NCI-H82 (cell line): ENCODE data around the gene EDEM2.
"Not testable (repeated sequence)": the region's sequence is repeated elsewhere in the genome, so short reads cannot be mapped to it uniquely, and the experiment has no call there.

Experiments used
- DNase-seq: peaks from one replicate; lab custom pipeline; 2025; lab: John Stamatoyannopoulos, UW

EDEM2 gene

GRCh38 chr20:35087791-35088190, 59.3 kb downstream of the EDEM2 start:
- no peak for DNase-seq

GRCh38 chr20:35087355-35087754, 59.8 kb downstream of the EDEM2 start:
- DNase-seq, result no peak

- no peak for DNase-seq
These were observed 61.5 kb downstream of the EDEM2 start for GRCh38 chr20:35085477-35086225.

GRCh38 chr20:35084998-35085397, 62.1 kb downstream of the EDEM2 start:
- no peak for DNase-seq

GRCh38 chr20:35080348-35080642, 66.8 kb downstream of the EDEM2 start:
- DNase-seq, result not testable (repeated sequence)

GRCh38 chr20:35079472-35080347, 67.4 kb downstream of the EDEM2 start:
- DNase-seq, result no peak

- DNase-seq, result no peak
These were observed 69.3 kb downstream of the EDEM2 start for GRCh38 chr20:35077872-35078271.

GRCh38 chr20:35077341-35077740, 69.8 kb downstream of the EDEM2 start:
- DNase-seq, result no peak

- DNase-seq, result not testable (repeated sequence)
These were observed 75.5 kb downstream of the EDEM2 start for GRCh38 chr20:35071436-35072153.

GRCh38 chr20:35066194-35066593, 80.9 kb downstream of the EDEM2 start:
- DNase-seq, result no peak
